Prostate gland (tissue), 2 donors: ENCODE results near the gene C2orf92.
"Not testable (repeated sequence)": the region's sequence is repeated elsewhere in the genome, so short reads cannot be mapped to it uniquely, and the experiment has no call there.

Source experiments
- CTCF ChIP-seq, 4 experiments: fragments of 200-600 bp in 2 of 4; fragments of 450-650 bp in 2 of 4; sonication (generic) in 2 of 4; IDR thresholded peaks; 1 replicate in 3 of 4; 2 replicates in 1 of 4; pipeline ENCODE4 v1.5.1; 2016 to 2019; ENCODE audit warnings: antibody characterized with exemption in 4 of 4, mild to moderate bottlenecking in 2 of 4, moderate library complexity in 2 of 4
- POLR2A ChIP-seq: fragments of 450-650 bp; IDR thresholded peaks from one replicate; pipeline ENCODE4 v1.6.1; 2016; ENCODE audit warnings: antibody characterized with exemption, mild to moderate bottlenecking

- TF ChIP-seq POLR2A; CTCF (IDR thresholded peaks at IDR 0.05): not testable (repeated sequence)
Measured at GRCh38 chr2:97626049-97626430, 43.5 kb upstream of the C2orf92 start.
